Testis (tissue), 3 donors: ENCODE measurements around the gene PTDSS2. TPM values are rescaled to one million over a fixed set of nuclear protein-coding genes. Genes with fewer than 3 reads are reported as not detected.
"Not testable (repeated sequence)": the region's sequence is repeated elsewhere in the genome, so short reads cannot be mapped to it uniquely, and the experiment has no call there.

ENCODE experiments used
- DNase-seq: peaks from one replicate; pipeline ENCODE4 v3.0.0-alpha.2; 2019
- H3K27ac ChIP-seq, 2 donors: fragments of 200-600 bp; sonication (generic); one replicate each; pipeline ENCODE4 v1.5.1; 2019
- H3K27me3 ChIP-seq: fragments of 200-600 bp; sonication (generic); one replicate; pipeline ENCODE4 v1.5.1; 2019
- H3K36me3 ChIP-seq: fragments of 200-600 bp; sonication (generic); one replicate; pipeline ENCODE4 v1.5.1; 2017; ENCODE audit warnings: low read depth; ENCODE audit errors: missing control alignments
- H3K4me1 ChIP-seq: fragments of 200-600 bp; sonication (generic); one replicate; pipeline ENCODE4 v1.5.1; 2019
- H3K4me3 ChIP-seq, 2 donors: fragments of 200-600 bp; sonication (generic); one replicate each; pipeline ENCODE4 v1.5.1; 2017 to 2019
- H3K9me3 ChIP-seq: fragments of 200-600 bp; sonication (generic); one replicate; pipeline ENCODE4 v1.5.1; 2017
- POLR2A ChIP-seq: fragments of 450-650 bp; IDR thresholded peaks from one replicate; pipeline ENCODE4 v1.6.1; 2017; ENCODE audit warnings: antibody characterized with exemption, mild to moderate bottlenecking, moderate library complexity
- WGBS, 2 donors: methylation state at CpG; one replicate each; pipeline ENCODE4 v1.1.5; 2018; 5-methylcytosine and 5-hydroxymethylcytosine counted together
- intact Hi-C: fragments of 100-400 bp; cut with DNase I; formaldehyde crosslinking; loops from one replicate; pipeline ENCODE4 v1.15.1; 2023; ENCODE audit warnings: low total_unique reads
- polyA plus RNA-seq: library from polyadenylated mRNA; stranded (reverse); fragments of 350-450 nt; fragmentation: Illumina TruSeq; extraction: RNeasy Lipid Tissue Mini Kit (QIAGEN cat#74804); gene quantifications from one replicate; pipeline ENCODE4 v1.2.3, GENCODE V29; 2014; ENCODE audit warnings: low read depth, low replicate concordance; ENCODE audit not compliant: insufficient read depth
- total RNA-seq, 2 donors: library from RNA; depleted of rRNA; stranded (reverse); fragments of >200 nt; gene quantifications; one replicate each; pipeline ENCODE4 v1.2.3, GENCODE V29; 2016
- TF ChIP-seq, protein P1 (sequence below), 3 experiments: fragments of 450-650 bp in 2 of 3; fragments of 200-600 bp in 1 of 3; sonication (generic) in 1 of 3; IDR thresholded peaks; one replicate each; pipeline ENCODE4 v1.5.1; 2016 to 2019; ENCODE audit warnings: antibody characterized with exemption in 3 of 3, mild to moderate bottlenecking in 2 of 3, moderate library complexity in 1 of 3

Gene PTDSS2
- total and polyA plus RNA-seq, 3 donors from 2014 or later: 107 to 160 (median 116) TPM

GRCh38 chr11:407651-408123 lies 42.4 kb upstream of the PTDSS2 start:
- no peaks in the 10 kb centered on the region for H3K27me3 ChIP-seq
- TF ChIP-seq, protein P1, sequence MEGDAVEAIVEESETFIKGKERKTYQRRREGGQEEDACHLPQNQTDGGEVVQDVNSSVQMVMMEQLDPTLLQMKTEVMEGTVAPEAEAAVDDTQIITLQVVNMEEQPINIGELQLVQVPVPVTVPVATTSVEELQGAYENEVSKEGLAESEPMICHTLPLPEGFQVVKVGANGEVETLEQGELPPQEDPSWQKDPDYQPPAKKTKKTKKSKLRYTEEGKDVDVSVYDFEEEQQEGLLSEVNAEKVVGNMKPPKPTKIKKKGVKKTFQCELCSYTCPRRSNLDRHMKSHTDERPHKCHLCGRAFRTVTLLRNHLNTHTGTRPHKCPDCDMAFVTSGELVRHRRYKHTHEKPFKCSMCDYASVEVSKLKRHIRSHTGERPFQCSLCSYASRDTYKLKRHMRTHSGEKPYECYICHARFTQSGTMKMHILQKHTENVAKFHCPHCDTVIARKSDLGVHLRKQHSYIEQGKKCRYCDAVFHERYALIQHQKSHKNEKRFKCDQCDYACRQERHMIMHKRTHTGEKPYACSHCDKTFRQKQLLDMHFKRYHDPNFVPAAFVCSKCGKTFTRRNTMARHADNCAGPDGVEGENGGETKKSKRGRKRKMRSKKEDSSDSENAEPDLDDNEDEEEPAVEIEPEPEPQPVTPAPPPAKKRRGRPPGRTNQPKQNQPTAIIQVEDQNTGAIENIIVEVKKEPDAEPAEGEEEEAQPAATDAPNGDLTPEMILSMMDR (IDR thresholded peaks at IDR 0.05): no peak
- TF ChIP-seq POLR2A: no peak

DNA sequence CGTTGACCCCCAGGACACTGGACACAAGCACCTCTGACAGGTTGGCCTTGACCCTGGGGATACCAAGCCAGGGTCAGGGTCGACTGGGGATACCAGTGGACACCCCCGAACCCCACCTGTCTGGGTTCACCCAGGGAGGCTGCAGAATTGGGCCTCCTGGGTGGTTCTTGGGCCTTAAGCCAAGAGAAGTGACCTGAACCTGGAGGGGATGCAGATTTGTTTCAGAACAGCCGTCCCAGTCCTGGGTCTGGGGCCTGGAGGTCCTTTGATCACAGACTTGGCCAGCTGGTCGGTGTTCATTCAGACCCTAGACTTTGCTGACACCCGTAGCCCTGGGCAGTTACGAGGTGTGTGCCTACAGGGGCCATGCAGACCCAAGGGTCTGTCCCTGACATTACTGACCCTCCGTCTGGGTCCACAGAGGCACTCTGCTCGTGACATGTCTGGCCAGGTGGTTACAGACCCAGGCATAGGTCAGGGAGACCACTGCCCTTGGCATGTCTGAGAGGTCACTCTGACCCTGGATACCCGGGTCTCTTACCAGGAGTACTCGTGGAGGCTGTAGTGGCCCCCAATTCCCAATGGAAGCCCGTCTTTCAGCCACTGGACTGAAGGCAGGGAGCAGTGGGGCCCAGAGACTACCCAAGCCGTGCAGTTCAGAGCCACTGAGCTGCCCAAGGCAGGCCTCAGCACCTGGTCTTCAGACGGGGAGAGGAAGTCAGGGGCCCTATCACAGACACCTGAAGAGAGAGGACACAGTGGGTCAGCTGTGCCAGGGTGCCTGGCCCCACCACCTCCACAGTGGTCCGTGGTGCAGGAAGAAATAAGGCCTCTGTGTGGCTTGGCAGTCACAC lies 41.7 kb upstream of the PTDSS2 start:
- intact Hi-C loops: no loop called here
- no peak for DNase-seq
- H3K36me3 ChIP-seq: no peaks in the 10 kb centered on the region
- no peak overlapping the region for H3K27ac ChIP-seq
- 83 to 89% methylated on average over 5 to 15 of the region's 15 CpGs for WGBS, 2 donors
- no peaks in the 10 kb centered on the region for H3K9me3 ChIP-seq
- H3K4me1 ChIP-seq: peaks cover 11% of the 10 kb centered on the region
- TF ChIP-seq POLR2A: no peak
- TF ChIP-seq, protein P1 (IDR thresholded peaks at IDR 0.05): no peak
- no peak overlapping the region for H3K4me3 ChIP-seq
- H3K27me3 ChIP-seq: no peaks in the 10 kb centered on the region

More at GRCh38 chr11:407651-408123, 42.4 kb upstream of the PTDSS2 start:
- Histone ChIP-seq H3K9me3 (no peaks in the 10 kb centered on the region), H3K36me3 (no peaks in the 10 kb centered on the region), H3K27ac (no peak overlapping the region), H3K4me3 (peak overlapping the region in 1 of 2 donors; percentile 26), H3K4me1 (peaks cover 8% of the 10 kb centered on the region)
- WGBS, 2 donors: 46 to 100% methylated on average over 1 to 28 of the region's 28 CpGs
- DNase-seq: no peak
- intact Hi-C loops: no loop called here

GRCh38 chr11:409008-409599 lies 41.0 kb upstream of the PTDSS2 start:
- intact Hi-C loops: no loop called here
- Histone ChIP-seq H3K27me3 (no peaks in the 10 kb centered on the region), H3K4me3 (no peak overlapping the region), H3K36me3 (no peaks in the 10 kb centered on the region), H3K27ac (no peak overlapping the region), H3K4me1 (peaks cover 11% of the 10 kb centered on the region), H3K9me3 (no peaks in the 10 kb centered on the region)
- TF ChIP-seq POLR2A: no peak
- TF ChIP-seq, protein P1 (IDR thresholded peaks at IDR 0.05): no peak
- 89 to 96% methylated on average over 3 to 7 of the region's 7 CpGs for WGBS, 2 donors
- DNase-seq: no peak

DNA sequence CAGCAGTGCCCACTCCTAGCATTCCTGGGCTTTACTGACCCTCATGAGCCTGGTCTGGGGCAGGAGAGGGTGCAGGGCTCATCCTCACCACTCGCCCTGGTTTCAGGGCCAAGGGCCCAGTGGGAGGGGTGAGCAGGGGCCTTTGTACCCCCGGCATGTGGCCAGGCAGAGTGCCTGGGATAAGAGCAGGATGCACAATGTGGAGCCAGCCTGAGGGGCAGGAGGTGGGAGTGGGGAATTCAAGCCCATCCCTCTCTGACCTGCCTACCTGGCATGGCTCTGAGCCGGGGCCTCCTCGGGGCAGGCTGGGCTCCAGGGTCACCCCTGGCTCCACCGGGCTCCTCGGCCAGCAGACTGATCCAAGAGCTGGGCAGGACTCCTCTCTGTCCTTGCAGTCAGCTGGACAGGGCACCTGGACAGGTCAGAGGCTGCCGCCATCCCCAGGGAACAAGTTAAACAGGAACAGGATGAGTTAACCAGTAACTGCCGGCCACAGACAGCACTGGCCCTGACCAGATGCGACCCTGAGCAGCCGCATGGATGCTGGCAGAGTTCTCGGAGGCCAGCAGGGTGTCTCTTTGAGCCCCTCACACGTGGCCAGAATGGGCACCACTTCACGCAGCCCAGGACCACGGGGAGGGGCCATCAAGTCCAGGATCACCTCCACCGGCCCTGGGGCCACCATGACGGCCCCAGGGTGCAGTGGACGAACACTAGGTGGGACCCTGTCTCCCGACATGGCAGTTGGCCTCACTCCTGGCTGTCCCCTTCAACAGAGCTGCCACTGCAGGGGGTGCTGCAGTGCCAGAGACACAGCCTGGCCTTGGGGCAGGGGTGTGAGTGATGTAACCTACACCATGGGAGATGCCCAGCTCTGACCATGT lies 40.2 kb upstream of the PTDSS2 start:
- DNase-seq: no peak
- Histone ChIP-seq H3K4me1 (peaks cover 11% of the 10 kb centered on the region), H3K9me3 (no peaks in the 10 kb centered on the region), H3K4me3 (no peak overlapping the region), H3K27me3 (no peaks in the 10 kb centered on the region), H3K36me3 (no peaks in the 10 kb centered on the region), H3K27ac (no peak overlapping the region)
- 52 to 78% methylated on average over 3 to 18 of the region's 18 CpGs for WGBS, 2 donors
- TF ChIP-seq POLR2A: no peak
- TF ChIP-seq, protein P1 (IDR thresholded peaks at IDR 0.05): no peak
- intact Hi-C loops: no loop called here

GRCh38 chr11:410711-411110 lies 39.4 kb upstream of the PTDSS2 start:
- WGBS, 2 donors: no CpG with 5 or more reads among the region's 13 CpGs
- H3K4me3 ChIP-seq, H3K27me3 ChIP-seq, intact Hi-C loops, DNase-seq, H3K36me3 ChIP-seq, H3K27ac ChIP-seq, H3K9me3 ChIP-seq: not testable (repeated sequence)
- peaks cover 11% of the 10 kb centered on the region for H3K4me1 ChIP-seq

- H3K27ac ChIP-seq, intact Hi-C loops, H3K4me1 ChIP-seq, H3K9me3 ChIP-seq, H3K4me3 ChIP-seq, H3K36me3 ChIP-seq, H3K27me3 ChIP-seq, DNase-seq: not testable (repeated sequence)
- 85% methylated on average over 4 of the region's 11 CpGs; no CpG with 5 or more reads in 1 of the 2 donors for WGBS, 2 donors
Measured at GRCh38 chr11:411520-411919, 38.6 kb upstream of the PTDSS2 start.
